ENCODE data around the gene MASP1.

DNA sequence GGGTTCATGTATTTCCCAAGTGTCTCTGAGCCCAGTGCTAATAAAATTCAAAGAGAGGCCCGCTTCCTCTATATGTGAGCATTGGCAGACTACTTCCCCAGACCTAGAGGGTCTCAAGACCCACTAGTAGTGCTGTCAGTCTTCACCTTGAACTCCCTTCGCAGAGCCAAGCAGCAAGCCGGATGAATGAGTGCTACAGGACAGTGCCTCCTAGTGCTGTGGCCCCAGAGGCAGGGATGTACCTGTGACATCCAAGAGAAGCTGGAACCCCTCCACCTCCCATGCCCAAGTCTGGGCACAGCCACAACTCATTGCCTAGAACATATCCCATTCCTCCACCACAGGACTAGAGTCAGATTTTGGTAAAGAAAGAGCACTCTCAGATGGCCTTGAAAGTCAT lies 37.2 kb upstream of the MASP1 start:
- TF ChIP-seq, protein P1, sequence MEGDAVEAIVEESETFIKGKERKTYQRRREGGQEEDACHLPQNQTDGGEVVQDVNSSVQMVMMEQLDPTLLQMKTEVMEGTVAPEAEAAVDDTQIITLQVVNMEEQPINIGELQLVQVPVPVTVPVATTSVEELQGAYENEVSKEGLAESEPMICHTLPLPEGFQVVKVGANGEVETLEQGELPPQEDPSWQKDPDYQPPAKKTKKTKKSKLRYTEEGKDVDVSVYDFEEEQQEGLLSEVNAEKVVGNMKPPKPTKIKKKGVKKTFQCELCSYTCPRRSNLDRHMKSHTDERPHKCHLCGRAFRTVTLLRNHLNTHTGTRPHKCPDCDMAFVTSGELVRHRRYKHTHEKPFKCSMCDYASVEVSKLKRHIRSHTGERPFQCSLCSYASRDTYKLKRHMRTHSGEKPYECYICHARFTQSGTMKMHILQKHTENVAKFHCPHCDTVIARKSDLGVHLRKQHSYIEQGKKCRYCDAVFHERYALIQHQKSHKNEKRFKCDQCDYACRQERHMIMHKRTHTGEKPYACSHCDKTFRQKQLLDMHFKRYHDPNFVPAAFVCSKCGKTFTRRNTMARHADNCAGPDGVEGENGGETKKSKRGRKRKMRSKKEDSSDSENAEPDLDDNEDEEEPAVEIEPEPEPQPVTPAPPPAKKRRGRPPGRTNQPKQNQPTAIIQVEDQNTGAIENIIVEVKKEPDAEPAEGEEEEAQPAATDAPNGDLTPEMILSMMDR (IDR thresholded peaks at IDR 0.05; ENCODE audit: poor library complexity, severe bottlenecking), result no peak
- TF ChIP-seq EZH2 (IDR thresholded peaks at IDR 0.05; ENCODE audit: borderline replicate concordance, insufficient read depth, low read length, poor library complexity, severe bottlenecking) (no peak), POLR2AphosphoS5 (IDR thresholded peaks at IDR 0.05) (no peak), EP300 (conservative IDR thresholded peaks at IDR 0.05; ENCODE audit: poor library complexity, severe bottlenecking) (no peak), RAD21 (conservative IDR thresholded peaks at IDR 0.05) (no peak)
- TF ChIP-seq, protein P2, sequence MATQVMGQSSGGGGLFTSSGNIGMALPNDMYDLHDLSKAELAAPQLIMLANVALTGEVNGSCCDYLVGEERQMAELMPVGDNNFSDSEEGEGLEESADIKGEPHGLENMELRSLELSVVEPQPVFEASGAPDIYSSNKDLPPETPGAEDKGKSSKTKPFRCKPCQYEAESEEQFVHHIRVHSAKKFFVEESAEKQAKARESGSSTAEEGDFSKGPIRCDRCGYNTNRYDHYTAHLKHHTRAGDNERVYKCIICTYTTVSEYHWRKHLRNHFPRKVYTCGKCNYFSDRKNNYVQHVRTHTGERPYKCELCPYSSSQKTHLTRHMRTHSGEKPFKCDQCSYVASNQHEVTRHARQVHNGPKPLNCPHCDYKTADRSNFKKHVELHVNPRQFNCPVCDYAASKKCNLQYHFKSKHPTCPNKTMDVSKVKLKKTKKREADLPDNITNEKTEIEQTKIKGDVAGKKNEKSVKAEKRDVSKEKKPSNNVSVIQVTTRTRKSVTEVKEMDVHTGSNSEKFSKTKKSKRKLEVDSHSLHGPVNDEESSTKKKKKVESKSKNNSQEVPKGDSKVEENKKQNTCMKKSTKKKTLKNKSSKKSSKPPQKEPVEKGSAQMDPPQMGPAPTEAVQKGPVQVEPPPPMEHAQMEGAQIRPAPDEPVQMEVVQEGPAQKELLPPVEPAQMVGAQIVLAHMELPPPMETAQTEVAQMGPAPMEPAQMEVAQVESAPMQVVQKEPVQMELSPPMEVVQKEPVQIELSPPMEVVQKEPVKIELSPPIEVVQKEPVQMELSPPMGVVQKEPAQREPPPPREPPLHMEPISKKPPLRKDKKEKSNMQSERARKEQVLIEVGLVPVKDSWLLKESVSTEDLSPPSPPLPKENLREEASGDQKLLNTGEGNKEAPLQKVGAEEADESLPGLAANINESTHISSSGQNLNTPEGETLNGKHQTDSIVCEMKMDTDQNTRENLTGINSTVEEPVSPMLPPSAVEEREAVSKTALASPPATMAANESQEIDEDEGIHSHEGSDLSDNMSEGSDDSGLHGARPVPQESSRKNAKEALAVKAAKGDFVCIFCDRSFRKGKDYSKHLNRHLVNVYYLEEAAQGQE (IDR thresholded peaks at IDR 0.05; ENCODE audit: borderline replicate concordance), result no peak

Measured in neural cell (in vitro differentiated cells).